ENCODE data around the gene SLC47A2. TPM values are rescaled to one million over a fixed set of nuclear protein-coding genes. Genes with fewer than 3 reads are reported as not detected.
"Not testable (repeated sequence)": the region's sequence is repeated elsewhere in the genome, so short reads cannot be mapped to it uniquely, and the experiment has no call there.

Gene SLC47A2
- total and polyA plus RNA-seq, 2 donors from 2014 or later = 46.3 to 61.5 TPM

DNA sequence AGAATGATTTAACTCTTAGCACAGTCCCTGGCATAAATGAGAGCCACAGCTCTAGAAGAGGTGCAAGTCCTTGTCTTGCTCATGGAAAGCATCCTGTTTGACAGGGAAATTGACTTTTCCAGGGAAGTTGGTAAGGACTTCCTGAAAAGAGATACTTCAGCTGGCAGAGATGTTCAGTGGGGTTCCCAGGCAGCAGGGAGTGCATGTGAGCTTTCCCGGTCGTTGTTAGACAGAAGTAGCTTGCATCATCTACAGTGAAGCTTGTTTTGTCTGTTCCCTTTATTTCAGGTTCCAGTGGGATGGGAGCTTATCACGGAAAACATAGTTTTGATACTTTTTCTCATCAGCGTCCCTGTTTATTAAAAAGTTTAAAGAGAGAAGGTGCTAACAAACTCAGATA lies 45.0 kb downstream of the SLC47A2 start:
- TF ChIP-seq, protein P1, sequence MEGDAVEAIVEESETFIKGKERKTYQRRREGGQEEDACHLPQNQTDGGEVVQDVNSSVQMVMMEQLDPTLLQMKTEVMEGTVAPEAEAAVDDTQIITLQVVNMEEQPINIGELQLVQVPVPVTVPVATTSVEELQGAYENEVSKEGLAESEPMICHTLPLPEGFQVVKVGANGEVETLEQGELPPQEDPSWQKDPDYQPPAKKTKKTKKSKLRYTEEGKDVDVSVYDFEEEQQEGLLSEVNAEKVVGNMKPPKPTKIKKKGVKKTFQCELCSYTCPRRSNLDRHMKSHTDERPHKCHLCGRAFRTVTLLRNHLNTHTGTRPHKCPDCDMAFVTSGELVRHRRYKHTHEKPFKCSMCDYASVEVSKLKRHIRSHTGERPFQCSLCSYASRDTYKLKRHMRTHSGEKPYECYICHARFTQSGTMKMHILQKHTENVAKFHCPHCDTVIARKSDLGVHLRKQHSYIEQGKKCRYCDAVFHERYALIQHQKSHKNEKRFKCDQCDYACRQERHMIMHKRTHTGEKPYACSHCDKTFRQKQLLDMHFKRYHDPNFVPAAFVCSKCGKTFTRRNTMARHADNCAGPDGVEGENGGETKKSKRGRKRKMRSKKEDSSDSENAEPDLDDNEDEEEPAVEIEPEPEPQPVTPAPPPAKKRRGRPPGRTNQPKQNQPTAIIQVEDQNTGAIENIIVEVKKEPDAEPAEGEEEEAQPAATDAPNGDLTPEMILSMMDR (IDR thresholded peaks at IDR 0.05; ENCODE audit: borderline replicate concordance, extremely low read depth, insufficient read depth) = no peak
- H3K4me1 ChIP-seq (ENCODE audit: control insufficient read depth in 2 of 3, insufficient read depth in 2 of 3, low read depth in 1 of 3, low read length in 3 of 3) = peaks cover 0 to 16% (median 15%) of the 10 kb centered on the region in 3 donors
- H3K9me3 ChIP-seq (ENCODE audit: control insufficient read depth in 2 of 3, insufficient read depth in 1 of 3, low read length in 3 of 3) = no peaks in the 10 kb centered on the region
- FAIRE-seq (no peak), DNase-seq (no peak)
- H3K36me3 ChIP-seq (ENCODE audit: control insufficient read depth in 2 of 3, insufficient read depth in 3 of 3, low read length in 3 of 3) = peaks cover 0 to 43% (median 14%) of the 10 kb centered on the region in 3 donors
- H3K27me3 ChIP-seq (ENCODE audit: control insufficient read depth, insufficient read depth, low read length) = no peaks in the 10 kb centered on the region
- intact Hi-C loops (cut with DNase I) = no loop called here
- H3K9ac ChIP-seq (ENCODE audit: low read length in 3 of 3) = peak overlapping the region in 1 of 3 donors; percentile 4
- H3K4me3 ChIP-seq (ENCODE audit: low read length in 3 of 3) = no peak overlapping the region
- peak overlapping the region; percentile 2 to 14 for H3K27ac ChIP-seq (ENCODE audit: low read depth in 2 of 2, low read length in 2 of 2)

- DNase-seq (no peak), FAIRE-seq (no peak)
- intact Hi-C loops (cut with DNase I) = no loop called here
- TF ChIP-seq, protein P1 (IDR thresholded peaks at IDR 0.05; ENCODE audit: borderline replicate concordance, extremely low read depth, insufficient read depth) = no peak
- Histone ChIP-seq H3K27me3 (ENCODE audit: control insufficient read depth, insufficient read depth, low read length) (no peaks in the 10 kb centered on the region), H3K9me3 (ENCODE audit: control insufficient read depth in 2 of 3, insufficient read depth in 1 of 3, low read length in 3 of 3) (no peaks in the 10 kb centered on the region), H3K27ac (ENCODE audit: low read depth in 2 of 2, low read length in 2 of 2) (no peak overlapping the region), H3K4me1 (ENCODE audit: control insufficient read depth in 2 of 3, insufficient read depth in 2 of 3, low read depth in 1 of 3, low read length in 3 of 3) (peaks cover 0 to 16% (median 15%) of the 10 kb centered on the region in 3 donors), H3K9ac (ENCODE audit: low read length in 3 of 3) (peak overlapping the region in 1 of 3 donors; percentile 4), H3K36me3 (ENCODE audit: control insufficient read depth in 2 of 3, insufficient read depth in 3 of 3, low read length in 3 of 3) (peaks cover 0 to 37% (median 13%) of the 10 kb centered on the region in 3 donors), H3K4me3 (ENCODE audit: low read length in 3 of 3) (no peak overlapping the region)
Observed at GRCh38 chr17:19670908-19671307, 45.5 kb downstream of the SLC47A2 start.

GRCh38 chr17:19669680-19670079 lies 46.7 kb downstream of the SLC47A2 start:
- H3K9ac ChIP-seq (ENCODE audit: low read length in 3 of 3); FAIRE-seq; H3K27me3 ChIP-seq (ENCODE audit: control insufficient read depth, insufficient read depth, low read length); H3K9me3 ChIP-seq (ENCODE audit: control insufficient read depth in 2 of 3, insufficient read depth in 1 of 3, low read length in 3 of 3); H3K4me3 ChIP-seq (ENCODE audit: low read length in 3 of 3); intact Hi-C loops (cut with DNase I); DNase-seq; H3K27ac ChIP-seq (ENCODE audit: low read depth in 2 of 2, low read length in 2 of 2): not testable (repeated sequence)
- peaks cover 0 to 16% (median 15%) of the 10 kb centered on the region in 3 donors for H3K4me1 ChIP-seq (ENCODE audit: control insufficient read depth in 2 of 3, insufficient read depth in 2 of 3, low read depth in 1 of 3, low read length in 3 of 3)
- peaks cover 0 to 35% (median 14%) of the 10 kb centered on the region in 3 donors for H3K36me3 ChIP-seq (ENCODE audit: control insufficient read depth in 2 of 3, insufficient read depth in 3 of 3, low read length in 3 of 3)

GRCh38 chr17:19664821-19665181 lies 51.6 kb downstream of the SLC47A2 start:
- no peaks in the 10 kb centered on the region for H3K27me3 ChIP-seq (ENCODE audit: control insufficient read depth, insufficient read depth, low read length)
- no peak overlapping the region for H3K4me3 ChIP-seq (ENCODE audit: low read length in 3 of 3)
- peaks cover 0 to 50% (median 28%) of the 10 kb centered on the region in 3 donors for H3K36me3 ChIP-seq (ENCODE audit: control insufficient read depth in 2 of 3, insufficient read depth in 3 of 3, low read length in 3 of 3)
- TF ChIP-seq, protein P1 (IDR thresholded peaks at IDR 0.05; ENCODE audit: borderline replicate concordance, extremely low read depth, insufficient read depth) = no peak
- no peaks in the 10 kb centered on the region for H3K9me3 ChIP-seq (ENCODE audit: control insufficient read depth in 2 of 3, insufficient read depth in 1 of 3, low read length in 3 of 3)
- H3K9ac ChIP-seq (ENCODE audit: low read length in 3 of 3) = no peak overlapping the region
- H3K27ac ChIP-seq (ENCODE audit: low read depth in 2 of 2, low read length in 2 of 2) = no peak overlapping the region
- H3K4me1 ChIP-seq (ENCODE audit: control insufficient read depth in 2 of 3, insufficient read depth in 2 of 3, low read depth in 1 of 3, low read length in 3 of 3) = no peaks in the 10 kb centered on the region
- DNase-seq (no peak), FAIRE-seq (no peak)
- intact Hi-C loops (cut with DNase I) = no loop called here
